GM21367 (cell line): ENCODE data around the gene AP2M1.
"Not testable (repeated sequence)": the region's sequence is repeated elsewhere in the genome, so short reads cannot be mapped to it uniquely, and the experiment has no call there.

Experiments used
- ATAC-seq: cut with Tn5 transposase; IDR thresholded peaks from one replicate; pipeline ENCODE4 v1.9.1; 2021; ENCODE audit not compliant: unreplicated experiment

The AP2M1 gene

DNA sequence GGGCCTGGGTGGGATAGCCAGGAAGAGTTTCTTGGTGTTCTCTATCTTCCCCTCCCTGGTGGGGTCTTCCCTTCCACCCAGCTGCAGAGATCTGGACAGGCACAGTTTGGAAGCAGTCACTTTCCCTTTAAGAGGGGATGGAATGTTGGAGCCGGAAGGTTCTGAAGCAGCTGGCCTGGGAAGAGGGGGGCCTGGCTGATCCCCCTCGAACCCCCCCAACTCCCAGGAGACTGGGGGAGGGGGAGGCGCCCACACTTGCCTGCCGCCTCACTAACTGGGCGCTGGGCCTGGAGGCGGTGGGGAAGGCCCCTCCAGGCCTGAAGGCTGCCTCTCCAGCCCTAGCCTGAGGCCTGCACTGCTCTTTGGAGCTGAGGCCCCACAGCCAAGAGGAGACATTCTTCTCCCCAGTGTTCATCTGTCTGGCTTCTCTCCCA lies 18.1 kb upstream of the AP2M1 start:
- ATAC-seq, result no peak

DNA sequence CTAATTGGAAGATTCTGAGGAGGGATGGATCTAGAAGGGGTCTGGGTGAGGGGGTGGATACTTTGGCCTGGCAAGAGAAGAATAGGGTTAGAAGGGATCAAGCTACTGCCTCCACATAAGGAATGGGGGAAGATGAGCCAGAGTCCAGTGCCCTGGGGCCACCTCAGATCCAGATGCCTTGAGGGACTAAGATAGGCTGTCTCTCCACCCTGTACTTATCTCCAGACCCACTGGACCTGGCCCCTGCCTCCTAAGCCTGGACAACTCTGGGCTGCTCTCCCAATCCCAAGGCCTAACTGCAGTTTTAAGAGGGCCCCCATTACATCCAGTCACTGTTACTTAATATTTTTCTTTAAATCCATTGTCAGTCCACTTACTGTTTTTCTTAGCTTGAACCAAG lies 17.4 kb upstream of the AP2M1 start:
- no peak for ATAC-seq

DNA sequence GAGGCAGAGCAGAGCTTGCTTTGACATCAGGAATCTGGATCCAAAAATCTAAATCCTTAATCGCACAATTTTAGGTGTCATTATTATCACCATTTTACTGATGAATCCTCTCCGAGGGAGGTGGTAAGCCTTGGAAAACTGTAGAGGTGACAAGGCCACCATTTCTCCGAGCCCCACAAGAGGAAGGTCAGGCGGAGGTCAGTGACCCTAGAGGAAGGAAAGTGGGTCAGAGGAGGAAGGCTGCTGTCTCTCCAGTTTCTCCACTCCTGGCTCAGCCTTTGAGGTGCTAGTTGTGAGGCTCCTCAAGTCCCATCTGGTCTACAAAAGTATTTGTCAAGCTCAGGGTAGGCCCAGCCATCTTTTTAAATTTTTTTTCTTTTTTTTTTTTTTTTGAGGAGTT lies 16.3 kb upstream of the AP2M1 start:
- no peak for ATAC-seq

DNA sequence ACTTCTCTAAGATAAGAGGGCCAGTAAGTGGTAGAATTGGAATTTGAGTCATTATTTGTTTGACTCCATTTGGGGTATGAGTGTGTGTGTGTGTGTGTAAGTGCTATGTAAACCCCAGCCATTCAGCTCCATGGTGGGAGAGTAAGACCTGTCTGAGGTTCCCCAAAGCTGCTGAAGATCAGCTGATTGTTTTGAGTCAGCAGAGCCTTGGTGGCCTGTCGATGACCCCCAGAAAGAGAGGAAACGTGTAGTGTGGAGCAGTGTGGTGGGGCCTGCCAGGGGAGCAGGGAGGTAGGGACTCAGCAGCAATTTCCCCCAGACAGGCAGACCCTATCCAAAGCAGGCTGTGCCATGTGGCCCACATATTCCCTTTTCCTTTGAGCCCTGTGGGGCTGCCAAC lies 14.2 kb upstream of the AP2M1 start:
- no peak for ATAC-seq

DNA sequence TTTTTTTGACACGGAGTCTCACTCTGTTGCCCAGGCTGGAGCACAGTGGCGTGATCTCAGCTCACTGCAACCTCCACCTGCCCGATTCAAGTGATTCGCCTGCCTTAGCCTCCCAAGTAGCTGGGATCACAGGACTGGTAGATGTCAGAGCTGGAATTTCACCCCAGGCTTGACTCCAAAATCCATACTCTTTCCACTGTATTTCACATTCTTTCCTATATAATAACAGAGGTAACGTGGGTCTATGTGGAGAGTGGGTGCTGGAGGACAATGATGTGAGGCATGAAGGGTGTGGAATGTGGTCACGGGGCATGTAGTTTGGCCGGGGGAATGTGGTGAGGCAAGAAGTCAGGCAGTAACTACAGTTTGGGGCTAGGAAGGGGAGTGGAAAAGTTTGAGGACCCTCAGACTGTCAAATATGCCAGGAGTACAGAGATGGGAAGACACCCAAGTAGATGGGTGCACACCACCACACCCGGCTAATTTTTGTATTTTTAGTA lies 12.0 kb upstream of the AP2M1 start:
- not testable (repeated sequence) for ATAC-seq

DNA sequence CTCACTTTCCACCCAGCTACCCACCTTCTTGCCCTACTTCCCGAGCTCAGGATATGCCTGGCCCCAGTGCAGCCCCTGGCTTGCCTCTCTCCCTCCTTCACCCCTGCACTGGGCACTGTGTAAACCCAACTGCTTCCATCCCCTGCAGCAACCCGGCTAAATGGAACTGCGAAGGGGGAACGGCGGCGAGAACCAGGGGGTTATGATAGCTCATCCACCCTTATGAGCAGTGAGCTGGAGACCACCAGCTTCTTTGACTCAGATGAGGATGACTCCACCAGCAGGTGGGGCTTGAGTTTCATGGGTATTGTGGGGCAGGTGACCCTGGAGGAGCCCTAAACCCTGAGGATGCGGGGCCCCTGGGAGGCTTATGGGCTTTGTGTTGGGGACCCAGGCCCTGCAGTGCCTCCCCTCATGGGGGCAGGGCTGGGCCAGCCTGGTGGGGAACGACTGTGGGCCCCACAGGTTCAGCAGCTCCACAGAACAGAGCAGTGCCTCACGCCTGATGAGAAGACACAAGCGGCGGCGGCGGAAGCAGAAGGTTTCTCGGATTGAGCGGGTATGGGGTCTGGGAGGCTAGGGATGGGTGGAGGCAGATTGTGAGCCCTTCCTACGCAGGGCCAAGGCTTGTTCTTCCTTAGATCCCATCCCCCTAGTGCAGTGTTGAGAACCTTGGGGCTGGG lies 9.9 kb upstream of the AP2M1 start:
- no peak for ATAC-seq

DNA sequence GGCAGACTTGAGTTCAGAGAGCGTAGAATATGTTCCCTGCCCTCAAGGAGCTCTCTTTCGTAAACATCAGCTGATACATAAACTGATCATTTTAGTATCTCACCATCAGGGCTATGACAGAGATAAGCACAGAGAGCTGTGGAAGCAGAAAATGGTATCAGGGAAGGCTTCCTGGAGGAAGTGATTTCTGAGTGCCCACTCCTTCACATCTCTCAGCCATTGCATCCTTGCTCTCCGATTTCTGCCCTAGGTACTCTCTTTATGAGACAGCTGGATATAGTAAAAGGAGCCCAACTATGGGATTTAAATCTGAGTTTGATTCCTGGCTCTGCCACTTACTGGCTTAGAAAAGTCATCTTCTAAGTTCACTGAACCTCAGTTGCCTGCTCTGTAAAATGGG lies 9.1 kb upstream of the AP2M1 start:
- ATAC-seq, result no peak

DNA sequence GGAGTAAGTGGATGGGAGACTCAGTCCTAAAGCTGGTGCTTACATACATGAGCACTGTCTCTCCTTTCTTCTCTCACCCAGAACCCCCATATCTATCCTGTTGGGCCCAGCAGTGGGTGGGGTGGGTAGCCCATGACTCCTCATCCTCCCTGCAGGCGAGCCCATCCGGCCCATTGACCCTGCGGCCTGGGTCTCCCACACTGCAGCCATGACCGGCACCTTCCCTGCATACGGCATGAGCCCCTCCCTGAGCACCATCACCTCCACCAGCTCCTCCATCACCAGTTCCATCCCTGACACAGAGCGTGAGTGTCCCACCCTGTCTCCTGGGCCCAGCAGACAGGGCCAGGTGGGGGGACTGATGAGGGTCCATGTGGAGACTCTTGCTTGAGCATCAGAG lies 8.0 kb upstream of the AP2M1 start:
- ATAC-seq, result no peak

DNA sequence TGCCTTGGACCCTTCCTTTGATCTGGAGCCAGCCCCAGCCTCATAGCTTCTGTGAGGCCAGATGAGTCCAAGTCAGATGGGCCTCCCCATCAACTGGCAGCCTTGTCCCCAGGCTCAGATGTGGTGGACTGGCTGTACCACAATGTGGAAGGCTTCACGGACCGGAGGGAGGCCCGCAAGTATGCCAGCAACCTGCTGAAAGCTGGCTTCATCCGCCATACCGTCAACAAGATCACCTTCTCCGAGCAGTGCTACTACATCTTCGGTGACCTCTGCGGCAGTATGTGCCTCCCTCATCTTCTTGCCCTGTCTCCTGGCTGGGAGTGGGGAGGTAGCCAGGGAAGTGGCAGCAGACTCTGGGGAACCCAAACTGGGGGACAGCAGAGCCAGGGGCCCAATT lies 6.9 kb upstream of the AP2M1 start:
- ATAC-seq, result no peak

DNA sequence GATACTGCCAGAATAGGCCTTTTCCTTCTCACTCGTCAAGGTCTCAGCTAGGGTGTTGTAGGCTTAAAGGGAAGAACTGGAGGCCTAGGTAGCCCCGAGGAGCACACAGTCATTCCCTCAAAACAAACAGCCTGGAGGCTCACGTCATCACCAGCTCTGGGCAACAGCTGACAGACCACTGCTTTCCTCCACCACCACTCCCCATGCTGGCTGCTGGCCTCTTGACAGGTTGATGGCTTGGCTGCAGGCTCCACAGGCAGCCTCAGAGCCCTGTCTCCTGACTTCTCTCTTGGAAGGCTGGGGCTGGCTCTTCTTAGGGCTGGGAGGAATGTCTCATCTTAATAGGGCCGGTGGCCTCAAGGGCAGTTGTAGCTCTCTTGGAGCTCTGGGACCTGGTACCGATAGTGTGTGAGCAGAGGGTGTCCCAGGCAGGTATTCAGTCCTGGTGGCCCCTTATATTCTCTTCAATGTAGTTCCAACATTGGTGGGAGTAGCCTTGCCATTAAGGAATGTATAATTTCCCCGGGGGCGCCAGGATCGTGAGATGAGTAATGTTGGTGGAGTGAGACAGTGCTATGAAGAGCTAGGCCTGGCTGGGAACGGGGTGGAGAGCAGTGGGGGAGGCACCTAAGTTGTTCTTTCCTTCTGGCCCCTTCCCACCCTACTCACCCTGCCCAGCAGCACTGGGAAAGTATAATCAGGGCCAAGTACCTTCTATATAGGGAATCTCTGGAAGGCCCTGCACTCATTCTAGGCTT lies 6.1 kb upstream of the AP2M1 start:
- ATAC-seq, result no peak

DNA sequence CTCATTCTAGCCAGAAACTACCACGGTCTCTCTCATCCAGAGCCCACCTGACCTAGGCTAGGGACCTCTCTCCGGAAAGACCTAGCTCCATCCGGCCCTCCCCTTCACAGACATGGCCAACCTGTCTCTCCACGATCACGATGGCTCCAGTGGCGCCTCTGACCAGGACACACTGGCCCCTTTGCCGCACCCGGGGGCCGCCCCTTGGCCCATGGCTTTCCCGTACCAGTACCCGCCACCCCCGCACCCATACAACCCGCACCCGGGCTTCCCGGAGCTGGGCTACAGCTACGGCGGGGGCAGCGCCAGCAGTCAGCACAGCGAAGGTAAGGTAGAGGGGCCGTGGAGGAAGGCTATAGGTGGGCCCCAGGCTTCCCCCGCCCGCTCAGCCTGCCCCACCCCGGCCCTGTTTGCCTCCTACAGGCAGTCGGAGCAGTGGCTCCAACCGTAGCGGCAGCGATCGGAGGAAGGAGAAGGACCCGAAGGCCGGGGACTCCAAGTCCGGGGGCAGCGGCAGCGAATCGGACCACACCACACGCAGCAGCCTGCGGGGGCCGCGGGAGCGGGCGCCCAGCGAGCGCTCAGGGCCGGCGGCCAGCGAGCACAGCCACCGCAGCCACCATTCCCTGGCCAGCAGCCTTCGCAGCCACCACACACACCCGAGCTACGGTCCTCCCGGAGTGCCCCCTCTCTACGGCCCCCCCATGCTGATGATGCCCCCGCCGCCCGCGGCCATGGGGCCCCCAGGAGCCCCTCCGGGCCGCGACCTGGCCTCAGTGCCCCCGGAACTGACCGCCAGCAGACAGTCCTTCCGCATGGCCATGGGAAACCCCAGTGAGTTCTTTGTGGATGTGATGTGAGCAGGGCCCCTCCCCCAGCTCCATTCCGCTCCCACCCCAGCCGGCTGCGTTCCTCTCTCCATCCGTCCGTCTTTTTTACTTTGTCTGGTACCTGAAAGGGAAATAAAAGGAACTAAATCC lies 4.5 kb upstream of the AP2M1 start:
- no peak for ATAC-seq

DNA sequence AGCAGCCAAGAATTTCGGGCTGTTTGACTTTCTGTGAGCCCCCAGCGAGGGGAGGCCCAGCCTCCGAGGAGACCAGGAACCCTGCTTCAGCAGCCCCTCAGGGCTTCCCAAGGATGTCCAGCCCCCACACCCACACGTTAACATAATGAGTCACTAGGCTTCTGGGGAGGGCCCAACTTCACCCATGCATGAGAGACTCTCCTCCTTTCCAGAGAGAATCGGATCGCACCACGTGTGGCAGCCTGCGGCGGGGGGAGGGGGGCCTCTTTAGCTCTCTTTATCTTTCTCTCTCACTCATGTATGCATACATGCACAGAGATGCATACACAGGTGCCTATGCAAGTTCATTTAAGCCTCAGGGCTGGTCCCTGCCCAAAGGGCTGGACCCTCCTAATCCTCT lies 3.1 kb upstream of the AP2M1 start:
- ATAC-seq, result no peak

DNA sequence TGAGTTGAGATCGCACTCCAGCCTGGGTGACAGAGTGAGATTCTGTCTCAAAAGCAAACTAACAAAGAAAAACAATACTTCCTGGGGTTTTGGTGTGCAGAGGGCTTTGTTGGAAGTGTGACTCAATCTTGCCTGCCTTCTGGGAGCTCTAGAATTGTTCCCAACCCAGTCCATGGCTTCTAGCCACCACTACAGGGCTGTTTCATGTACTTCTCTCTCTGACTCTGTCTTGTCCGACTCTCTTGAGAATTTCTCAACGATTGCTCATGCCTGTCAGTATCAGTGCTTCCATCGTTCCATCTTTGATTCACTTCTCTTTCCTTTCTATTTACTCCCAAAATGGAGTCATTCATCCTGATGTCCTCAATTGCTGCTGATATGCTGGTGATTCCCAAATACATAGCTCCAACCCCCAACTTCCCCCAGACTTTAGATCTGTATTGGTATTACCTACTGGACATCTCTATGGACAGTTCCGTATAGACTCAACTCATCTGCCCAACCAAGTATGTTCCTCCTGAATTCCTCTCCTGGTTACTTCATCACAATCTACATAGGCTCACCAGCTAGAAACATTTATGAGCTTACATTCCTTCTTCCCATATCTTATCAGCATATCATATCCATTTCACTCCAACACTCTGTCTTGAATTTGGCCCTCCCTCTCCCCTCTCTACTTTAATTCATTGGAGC lies 1.8 kb upstream of the AP2M1 start:
- ATAC-seq, result no peak

DNA sequence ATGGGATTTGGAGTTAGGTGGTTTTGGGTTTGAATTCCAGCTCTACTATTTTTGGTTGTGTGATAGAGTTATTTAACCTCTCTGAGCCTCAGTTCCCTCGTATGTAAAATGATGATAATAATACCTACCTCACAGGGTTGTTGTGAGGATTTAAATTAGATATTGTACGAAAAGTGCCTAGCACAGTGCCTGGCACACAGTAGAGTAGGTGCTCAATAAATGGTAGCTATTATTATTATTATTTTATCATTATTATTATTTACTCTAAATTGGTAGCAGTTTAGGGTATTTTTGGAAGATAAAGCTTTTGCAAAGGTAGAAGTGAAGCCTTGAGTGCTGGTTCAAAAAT lies 1.3 kb upstream of the AP2M1 start:
- no peak for ATAC-seq

DNA sequence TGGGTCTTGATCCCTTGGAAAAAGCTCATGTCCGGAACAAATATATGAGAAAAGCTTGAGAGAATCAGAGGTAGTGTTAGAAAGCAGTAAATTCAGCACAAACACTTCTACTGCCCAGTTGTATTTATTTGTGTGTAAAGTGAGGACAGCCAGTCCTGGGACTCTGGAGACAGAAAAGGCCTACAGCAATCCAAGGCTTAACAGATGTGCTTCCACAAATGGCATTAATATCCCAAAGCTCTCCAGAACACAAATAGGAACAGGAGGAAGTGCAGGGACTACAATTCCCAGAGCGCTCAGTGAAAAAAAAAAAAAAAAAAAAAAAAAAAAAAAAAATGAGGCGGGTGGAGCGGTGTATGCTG lies 390 bp upstream of the AP2M1 start:
- ATAC-seq, result no peak

DNA sequence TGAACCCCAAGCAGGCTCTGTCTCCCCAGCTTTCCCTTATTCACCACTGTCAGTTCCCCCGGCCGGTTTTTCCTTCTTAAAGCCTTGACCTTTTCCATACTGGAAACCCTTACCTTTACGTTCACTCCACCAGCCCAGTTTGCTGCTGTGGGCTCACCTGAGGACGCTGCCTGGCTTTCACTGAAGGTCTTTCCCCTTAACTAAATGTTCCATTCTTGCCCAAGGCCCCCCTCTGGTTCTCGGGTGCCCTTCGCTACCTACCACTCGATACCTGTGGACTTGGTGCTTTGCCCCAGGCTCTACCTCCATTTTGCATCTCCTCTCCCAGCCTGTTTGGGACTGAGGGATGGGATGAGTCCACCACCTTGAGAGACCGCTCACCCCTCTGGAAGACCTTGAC lies 851 bp downstream of the AP2M1 start:
- no peak for ATAC-seq

DNA sequence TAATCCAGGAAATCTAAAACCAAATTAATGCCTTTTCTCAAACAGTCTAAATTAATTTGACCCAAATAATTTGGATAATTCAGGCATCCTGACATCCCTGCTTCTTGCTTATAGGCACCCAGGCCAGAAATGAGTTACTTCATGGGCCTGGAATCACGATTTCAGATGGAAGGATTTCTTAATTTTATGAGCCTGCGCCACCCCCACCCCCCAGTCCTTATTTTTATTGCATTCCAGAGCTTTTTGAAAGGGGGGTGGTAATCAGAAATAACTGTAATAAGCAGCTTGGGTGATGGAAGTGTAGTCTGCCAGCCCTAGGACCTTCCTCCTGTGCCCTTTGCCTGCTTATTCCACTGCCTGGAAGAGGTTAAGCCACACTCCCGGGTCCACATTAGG lies 1.3 kb downstream of the AP2M1 start:
- ATAC-seq, result no peak

DNA sequence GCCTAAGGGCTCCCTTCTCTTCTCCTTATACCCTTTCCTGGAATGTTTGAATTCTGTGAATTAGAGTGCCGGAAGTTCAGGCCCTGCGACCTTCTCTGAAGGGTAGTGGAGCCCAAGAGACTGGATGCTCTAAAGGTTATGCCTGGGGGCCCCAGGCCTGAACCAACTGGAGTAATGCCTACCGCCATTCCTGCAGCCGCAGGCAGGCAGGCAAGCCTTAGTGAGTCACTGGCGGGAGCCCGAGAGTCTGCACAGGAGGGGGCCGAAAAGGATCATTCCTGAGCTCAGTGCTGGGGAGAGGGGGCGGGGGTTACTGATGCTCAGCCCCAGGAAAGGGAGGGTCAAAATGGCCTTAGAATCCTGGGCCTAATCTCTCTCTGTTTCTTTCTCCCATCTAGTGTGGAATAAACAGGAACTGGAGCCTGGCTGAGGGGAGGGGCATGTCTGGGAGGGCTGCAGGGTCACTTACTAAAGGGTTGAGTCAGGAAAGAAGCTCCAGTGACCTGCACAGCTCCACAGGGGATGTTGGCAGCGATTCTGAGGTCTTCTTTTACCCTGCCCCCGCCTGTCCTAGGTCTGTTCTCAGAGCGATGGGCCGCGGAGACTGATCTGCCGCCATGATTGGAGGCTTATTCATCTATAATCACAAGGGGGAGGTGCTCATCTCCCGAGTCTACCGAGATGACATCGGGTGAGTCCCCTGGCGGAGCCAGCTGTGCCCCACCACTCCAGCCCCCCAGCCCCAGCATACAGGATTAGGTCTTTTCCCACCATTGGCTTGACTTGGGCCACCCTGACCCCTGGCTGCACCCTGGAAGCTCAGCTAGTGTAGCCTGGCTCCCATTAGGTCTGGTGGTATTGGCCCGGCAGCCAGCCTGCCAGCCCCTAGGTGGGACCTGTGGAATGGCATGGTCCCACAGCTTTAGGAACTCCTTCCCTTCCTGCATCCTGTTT lies 2.0 kb downstream of the AP2M1 start:
- no peak for ATAC-seq

DNA sequence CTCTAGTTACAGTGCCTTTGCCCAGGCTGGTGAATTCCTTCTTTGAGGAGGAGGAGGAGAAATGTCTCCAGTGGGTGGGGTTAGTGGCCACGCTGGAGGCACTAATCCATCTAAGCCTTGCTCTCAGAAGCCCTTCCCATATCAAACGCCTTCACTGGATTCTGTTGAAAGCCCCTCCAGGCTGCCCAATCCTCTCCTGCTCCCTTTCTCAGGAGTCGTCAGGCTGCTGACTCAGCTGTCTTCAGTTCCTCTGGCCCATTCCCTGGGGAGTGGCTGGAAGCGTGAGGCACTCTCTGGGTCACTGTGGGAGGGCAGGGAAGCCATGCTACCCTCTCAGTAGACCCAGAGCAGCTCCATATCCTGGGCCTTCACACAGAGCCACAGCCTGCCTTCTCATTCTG lies 2.7 kb downstream of the AP2M1 start:
- no peak for ATAC-seq

DNA sequence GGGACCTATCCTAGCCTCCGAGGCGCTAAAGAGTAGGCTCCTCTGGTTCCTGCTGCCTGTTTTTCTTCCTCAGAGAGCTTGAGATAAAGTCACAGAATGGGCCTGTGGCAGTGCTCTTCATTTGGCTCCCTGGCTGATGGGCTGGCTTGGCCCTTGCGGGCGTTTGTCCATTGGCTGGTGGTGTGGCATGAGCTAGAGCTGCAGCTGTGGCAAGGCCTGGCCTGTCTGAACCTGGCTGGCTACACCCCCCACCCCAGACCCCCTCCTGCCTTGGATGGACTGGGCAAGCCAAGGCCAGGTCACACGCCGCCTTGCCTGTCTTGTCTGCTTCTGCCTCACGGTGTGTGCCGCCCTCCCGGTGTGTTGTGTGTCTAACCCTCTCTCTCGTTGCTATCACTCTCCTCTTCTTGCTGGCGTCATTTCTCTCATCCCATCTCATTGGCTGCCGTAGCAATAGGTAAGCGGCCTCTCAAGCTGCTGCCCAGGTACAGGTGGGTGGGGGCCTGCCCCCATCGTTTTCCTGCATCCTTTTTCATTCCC lies 3.2 kb downstream of the AP2M1 start:
- ATAC-seq, result no peak
